HG02588 (cell line): Measurements from ENCODE around the gene RECQL5.

ENCODE experiments used
- ATAC-seq: cut with Tn5 transposase; IDR thresholded peaks from one replicate; pipeline ENCODE4 v1.9.1; 2021; ENCODE audit warnings: mild to moderate bottlenecking, moderate library complexity; ENCODE audit not compliant: unreplicated experiment

Gene RECQL5

DNA sequence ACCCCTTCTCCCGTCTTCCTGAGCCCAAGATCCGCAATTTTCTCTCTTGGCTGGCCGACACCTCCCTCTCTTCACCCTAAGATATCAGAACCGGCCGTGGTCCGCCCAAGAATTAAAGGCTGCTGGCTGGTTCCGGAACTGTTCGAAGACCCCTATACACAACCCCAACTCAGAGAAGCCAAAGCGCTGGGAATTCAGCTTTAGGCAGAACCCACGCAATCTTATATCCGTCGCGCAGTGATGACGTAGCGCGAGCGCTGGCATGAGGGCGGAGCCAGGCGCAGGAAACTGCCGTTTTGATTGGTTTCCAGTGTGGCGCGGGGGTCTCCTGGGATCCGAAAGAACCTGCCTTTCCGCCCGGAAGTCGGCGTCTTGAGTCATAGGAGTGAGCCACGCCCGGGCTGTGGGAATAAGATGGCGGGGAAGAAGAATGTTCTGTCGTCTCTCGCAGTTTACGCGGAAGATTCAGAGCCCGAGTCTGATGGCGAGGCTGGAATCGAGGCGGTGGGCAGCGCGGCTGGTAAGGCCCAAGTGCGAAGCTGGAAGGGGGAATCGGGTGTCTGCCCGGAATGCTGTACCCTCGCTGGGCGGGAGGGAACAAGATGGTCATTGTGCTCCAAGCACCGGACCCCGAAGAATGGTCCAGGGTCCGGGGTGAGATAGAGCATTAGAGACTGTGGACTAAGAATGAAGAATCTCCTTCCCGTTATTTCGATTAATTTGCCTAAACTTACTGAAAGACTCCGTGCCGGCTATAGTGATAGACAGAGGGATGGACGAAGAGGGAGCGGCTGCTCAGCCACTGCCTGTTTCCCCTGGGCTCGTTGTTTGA lies at the start of gene RECQL5, which contains the start of gene SAP30BP:
Gene RECQL5, minus strand, starts transcription at position 196 of the 832 bp plus-strand sequence. CDS start 597 bp downstream, outside the sequence.
Gene SAP30BP, plus strand, starts transcription at position 380 of the 832 bp plus-strand sequence. Its CDS starts 35 bp downstream, at position 415.
- peak; percentile 78 for ATAC-seq

- ATAC-seq, result no peak
These were observed 45.5 kb upstream of the RECQL5 start for GRCh38 chr17:75712446-75712845.

- ATAC-seq, result no peak
These were observed 40.2 kb upstream of the RECQL5 start for GRCh38 chr17:75707079-75707571.

DNA sequence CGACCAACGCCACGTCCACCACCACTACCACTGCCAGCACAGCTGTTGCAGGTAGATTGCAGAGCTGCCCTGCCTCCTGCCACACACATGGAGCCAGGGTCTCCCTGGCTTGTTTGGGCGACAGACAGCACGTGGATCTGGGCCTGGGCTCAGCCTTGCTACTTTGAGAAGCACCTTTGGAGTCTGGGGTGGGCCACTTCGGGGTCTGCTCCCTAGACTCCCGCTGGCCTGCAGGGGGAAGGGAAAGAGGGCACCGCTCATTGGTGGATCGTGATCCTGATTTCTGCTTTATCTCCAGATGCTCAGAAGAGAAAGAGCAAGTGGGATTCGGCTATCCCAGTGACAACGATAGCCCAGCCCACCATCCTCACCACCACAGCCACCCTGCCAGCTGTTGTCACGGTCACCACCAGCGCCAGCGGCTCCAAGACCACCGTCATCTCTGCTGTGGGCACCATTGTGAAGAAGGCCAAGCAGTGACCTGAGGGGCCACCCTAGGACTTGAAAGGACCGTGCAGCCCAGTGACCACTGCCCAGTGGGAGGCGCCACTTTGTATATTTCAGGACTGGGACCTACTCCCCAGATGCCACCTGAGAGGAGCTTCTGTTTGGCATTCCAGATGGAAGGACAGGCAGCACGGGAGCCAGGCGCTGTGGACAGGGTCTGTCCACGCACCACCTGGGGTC lies 39.2 kb upstream of the RECQL5 start:
- ATAC-seq, result no peak

DNA sequence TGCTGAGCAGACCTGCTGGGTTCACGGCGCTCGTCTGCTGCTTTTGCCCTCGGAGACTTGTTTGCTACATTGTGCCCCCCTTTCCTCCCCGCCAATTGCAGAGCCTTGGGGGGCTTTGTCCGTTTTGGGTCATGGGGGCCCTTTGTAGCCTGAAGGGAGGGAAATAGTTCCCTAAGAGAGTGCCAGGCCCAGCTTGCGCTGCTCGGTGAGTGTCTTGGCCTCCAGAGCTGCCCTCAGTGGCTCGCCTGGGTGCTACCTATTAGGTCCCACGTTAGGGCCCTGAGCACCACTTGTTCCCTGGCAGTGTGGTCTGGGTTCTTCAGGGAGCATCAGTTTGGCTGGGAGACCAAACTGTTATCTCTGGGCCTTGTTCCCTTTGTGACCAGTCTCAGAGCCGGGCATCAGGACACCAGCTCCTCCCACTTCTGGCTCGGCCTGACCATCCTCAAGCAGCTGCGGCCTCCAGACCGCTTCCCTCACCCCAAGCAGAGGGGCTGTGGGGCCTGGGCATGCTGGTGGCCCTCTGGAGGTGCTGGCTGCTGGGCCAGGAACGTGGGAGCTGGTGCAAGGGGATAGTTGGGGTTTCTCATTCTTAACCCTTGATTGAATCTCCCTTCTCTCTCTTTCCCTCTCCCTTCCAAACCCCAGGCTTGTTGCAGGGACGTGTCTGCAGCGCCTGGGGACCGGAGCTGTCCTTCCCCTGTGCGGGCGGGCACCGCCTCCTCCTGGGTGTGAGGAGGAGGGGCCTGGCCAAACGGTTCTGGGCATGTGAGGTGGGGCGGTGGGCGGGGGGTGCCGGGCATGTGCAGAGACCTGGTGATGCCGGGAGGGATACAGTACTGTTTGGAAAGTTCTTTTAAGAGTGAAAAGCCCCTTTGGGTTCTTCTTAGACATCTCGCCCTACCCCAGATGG lies 38.3 kb upstream of the RECQL5 start:
- ATAC-seq, result no peak

- no peak for ATAC-seq
These were observed 36.6 kb upstream of the RECQL5 start for GRCh38 chr17:75703591-75703990.

GRCh38 chr17:75703191-75703590 lies 36.2 kb upstream of the RECQL5 start:
- ATAC-seq, result no peak

GRCh38 chr17:75701288-75701687 lies 34.3 kb upstream of the RECQL5 start:
- no peak for ATAC-seq

DNA sequence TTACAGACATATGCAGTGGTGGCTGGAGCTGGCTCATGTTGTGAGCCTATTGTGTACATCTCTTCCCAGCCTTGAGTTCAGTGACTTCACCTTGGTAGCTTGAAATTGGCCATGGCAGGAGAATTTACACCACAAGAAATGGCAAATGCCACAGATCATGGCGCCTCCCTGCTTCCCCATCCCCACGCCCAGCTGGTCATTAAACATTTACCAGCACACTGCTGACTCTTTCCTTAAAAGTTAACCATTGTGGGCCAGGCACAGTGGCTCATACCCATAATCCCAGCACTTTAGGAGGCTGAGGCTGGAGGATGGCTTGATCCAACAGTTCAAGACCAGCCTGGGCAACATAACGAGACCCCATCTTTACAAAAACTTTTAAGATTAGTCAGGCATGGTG lies 31.7 kb upstream of the RECQL5 start:
- ATAC-seq, result no peak

- ATAC-seq, result no peak
These were observed 30.8 kb upstream of the RECQL5 start for GRCh38 chr17:75697651-75698291.

DNA sequence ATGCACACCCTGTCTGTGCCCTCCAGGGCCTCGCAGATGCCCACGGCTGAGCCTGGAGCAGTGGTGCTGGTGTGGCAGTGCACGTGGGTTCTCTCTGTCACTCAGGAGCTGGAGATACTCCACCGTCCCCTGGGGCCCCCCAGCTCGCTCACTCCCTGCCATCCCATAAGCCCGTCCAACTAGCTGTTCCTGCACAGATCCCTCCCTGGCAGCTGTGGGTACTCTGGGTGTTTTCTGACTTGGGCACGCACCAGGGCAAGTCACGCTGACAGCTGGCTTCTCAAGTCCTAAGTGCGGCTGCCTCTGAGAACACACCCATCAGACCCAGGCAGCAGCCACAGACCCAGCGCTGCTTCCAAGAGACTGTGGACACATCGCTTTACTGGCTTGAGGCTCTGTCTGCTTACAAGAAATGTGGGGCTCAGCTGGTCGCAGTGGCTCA lies 28.9 kb upstream of the RECQL5 start:
- no peak for ATAC-seq

DNA sequence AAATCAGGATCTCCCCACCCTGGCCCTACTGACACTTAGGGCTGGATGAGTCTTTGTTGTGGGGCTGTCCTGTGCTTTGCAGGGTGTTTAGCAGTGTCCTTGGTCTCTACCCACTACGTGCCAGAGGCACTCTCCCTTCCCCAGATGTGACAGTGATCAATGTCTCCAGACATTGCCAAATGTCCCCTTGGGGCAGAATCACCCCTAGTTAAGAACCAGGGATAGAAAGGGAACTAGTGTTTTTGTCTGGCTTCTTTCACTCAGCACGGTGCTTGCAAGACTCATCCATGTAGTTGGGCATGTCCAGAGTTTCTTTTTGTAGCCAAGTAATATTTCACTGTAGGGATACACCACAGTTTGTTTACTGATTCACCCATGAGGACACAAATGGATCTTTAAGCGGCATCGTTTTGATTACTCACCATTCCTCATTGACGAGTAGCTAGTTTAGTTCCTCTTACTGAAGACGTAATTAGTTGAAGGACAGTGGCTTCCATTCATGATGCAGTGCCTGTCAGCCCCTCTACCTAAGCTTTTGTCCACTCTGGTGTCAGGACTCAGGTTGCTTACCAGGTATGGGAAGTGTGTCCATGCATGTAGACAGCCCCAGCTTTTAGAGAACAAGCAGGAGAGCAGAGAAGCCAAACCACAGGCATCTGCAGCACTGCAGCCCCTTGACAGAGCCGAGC lies 28.3 kb upstream of the RECQL5 start:
- ATAC-seq, result no peak

- no peak for ATAC-seq
These were observed 27.6 kb upstream of the RECQL5 start for GRCh38 chr17:75694536-75694935.

- ATAC-seq, result no peak
These were observed 26.8 kb upstream of the RECQL5 start for GRCh38 chr17:75693500-75694481.

DNA sequence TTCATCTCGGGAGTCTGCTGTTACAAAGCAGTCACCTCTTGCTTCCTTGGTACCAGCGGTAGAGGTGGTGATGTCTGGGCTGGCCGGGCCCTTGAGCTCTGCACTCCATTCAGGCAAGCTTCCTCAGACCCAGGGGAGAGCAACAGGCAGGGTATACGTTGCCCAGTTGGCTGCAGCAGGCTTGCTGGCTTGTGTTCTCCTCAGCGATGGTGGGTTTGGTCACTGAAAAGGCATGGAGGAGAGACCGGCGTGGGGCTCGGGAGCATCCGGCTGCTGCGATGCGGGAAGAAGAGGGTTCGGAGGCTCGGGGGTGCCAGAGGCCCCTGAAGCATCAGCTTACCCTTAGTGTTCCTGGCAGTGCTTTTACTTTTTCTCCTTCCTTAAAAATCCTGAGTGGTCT lies 26.0 kb upstream of the RECQL5 start:
- ATAC-seq, result no peak

DNA sequence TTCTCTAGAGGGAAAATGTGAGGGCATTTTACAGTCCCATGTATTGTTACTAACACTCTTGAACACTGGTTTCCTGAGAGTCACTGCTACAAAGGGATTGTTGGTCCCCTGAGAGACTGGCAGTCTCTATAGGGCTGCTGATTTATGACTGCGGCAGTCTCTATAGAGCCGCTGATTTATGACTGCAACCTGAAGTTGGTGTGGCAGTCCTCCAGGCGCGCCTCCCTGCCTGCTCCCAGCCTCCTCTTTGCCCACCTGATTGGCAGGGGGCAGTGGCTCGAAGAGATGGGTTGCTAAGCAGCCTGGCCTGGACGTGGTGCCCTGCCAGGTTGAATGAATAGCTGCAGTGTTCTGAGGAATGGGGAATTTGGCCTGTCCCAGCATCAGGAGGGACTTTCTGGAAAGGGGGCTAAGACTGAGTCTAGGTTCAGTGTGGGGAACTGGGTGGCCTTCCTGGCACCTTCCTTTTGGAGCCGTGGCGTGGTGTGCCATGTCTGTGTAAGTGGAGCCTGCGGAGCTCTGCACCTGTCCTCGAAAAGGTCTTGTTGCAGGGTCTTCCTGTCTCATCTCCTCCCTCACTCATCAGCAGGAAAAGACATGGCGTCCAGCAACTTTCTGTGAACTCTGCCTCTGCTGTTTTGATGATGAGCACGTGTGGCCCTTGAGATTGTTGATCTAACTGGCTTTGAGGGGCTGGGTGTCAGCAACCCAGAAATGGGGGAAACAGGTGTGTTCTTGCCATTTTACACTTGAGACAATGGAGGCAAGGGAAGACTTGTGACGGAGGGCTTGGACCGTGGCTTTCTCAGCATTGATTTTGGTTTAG lies 25.1 kb upstream of the RECQL5 start:
- no peak for ATAC-seq

GRCh38 chr17:75691371-75691791 lies 24.4 kb upstream of the RECQL5 start:
- no peak for ATAC-seq

GRCh38 chr17:75689441-75689873 lies 22.5 kb upstream of the RECQL5 start:
- ATAC-seq, result no peak
